Esophagus muscularis mucosa (tissue), 4 donors: ENCODE results near the gene FBLN1.

Experiments
- EP300 ChIP-seq: sonication (generic); formaldehyde crosslinking; IDR thresholded peaks from one replicate; pipeline ENCODE4 v1.6.1; 2017; ENCODE audit warnings: antibody characterized with exemption
- POLR2A ChIP-seq: fragments of 450-650 bp; IDR thresholded peaks from one replicate; pipeline ENCODE4 v1.6.1; 2017; ENCODE audit warnings: antibody characterized with exemption, moderate library complexity, mild to moderate bottlenecking, low read depth
- TF ChIP-seq, protein P1 (sequence below), 3 experiments: fragments of 200-600 bp in 2 of 3; fragments of 450-650 bp in 1 of 3; sonication (generic) in 2 of 3; IDR thresholded peaks; one replicate each; pipeline ENCODE4 v1.5.1; 2017 to 2019; ENCODE audit warnings: antibody characterized with exemption in 3 of 3, mild to moderate bottlenecking in 2 of 3, moderate library complexity in 1 of 3

DNA sequence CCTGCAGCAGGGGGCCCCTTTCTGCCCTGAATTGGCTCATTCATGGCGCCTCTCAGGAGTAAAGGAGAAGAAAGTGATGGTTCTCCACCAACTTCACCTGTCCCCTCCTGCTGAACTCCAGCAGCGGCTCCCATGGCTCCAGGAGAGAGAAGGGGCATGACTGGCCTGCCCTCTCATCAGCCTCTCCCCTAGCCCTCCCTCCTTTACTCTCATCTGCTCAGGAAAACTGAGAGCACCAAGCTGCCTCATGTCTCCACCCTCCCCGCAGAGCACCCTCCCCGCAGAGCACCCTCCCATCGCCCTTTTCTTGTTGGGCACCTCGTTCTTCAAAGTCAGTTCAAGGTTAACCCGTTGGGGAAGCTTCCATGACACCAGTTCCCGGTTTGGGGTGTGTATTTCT, 86.9 kb downstream of the FBLN1 start:
- TF ChIP-seq, protein P1, sequence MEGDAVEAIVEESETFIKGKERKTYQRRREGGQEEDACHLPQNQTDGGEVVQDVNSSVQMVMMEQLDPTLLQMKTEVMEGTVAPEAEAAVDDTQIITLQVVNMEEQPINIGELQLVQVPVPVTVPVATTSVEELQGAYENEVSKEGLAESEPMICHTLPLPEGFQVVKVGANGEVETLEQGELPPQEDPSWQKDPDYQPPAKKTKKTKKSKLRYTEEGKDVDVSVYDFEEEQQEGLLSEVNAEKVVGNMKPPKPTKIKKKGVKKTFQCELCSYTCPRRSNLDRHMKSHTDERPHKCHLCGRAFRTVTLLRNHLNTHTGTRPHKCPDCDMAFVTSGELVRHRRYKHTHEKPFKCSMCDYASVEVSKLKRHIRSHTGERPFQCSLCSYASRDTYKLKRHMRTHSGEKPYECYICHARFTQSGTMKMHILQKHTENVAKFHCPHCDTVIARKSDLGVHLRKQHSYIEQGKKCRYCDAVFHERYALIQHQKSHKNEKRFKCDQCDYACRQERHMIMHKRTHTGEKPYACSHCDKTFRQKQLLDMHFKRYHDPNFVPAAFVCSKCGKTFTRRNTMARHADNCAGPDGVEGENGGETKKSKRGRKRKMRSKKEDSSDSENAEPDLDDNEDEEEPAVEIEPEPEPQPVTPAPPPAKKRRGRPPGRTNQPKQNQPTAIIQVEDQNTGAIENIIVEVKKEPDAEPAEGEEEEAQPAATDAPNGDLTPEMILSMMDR (IDR thresholded peaks at IDR 0.05): no peak
- no peak for TF ChIP-seq POLR2A
- no peak for TF ChIP-seq EP300
